NCI-H128 (cell line): ENCODE measurements around the gene ELOF1.

Experiments
- DNase-seq: peaks from one replicate; lab custom pipeline; 2025; ENCODE audit not compliant: unreplicated experiment; lab: John Stamatoyannopoulos, UW

The ELOF1 gene

DNA sequence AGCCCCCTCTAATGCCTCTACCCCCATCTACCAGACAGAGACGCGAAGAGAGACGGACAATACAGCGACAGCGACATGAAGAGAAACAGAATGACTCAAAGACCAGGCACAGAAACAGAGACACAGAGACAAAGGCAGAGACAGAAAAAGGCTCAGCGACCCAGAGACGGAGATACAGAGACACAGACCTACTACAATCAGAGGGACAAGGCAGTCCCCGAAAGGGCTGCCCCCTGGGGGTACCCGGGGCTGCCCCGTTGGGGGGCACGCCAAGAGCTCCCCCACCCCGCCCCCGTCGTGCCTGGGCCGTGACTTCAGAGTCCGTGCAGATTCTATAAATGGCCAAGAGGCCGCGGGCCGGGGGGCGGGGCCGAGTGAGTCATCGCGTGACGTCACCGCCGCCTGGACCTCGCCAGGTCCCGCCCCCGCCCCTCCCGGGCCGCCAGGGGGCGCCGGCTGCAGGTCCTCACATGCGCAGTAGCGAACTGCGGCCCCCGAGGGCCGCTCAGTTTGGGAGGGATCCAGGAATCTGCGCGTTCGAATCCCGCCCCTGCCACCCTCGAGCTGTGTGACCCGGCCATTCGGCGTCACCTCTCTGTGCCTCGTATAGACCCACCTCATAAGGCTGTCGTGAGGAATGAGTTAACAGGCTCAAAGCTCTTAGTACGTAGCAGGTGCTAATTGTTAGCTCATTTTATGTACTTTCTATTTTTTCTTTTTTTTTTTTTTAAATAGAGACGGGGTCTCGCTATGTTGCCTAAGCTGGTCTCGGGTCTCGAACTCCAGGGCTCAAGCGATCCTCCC lies 23.0 kb downstream of the ELOF1 start:
- DNase-seq = peak; percentile 58

DNA sequence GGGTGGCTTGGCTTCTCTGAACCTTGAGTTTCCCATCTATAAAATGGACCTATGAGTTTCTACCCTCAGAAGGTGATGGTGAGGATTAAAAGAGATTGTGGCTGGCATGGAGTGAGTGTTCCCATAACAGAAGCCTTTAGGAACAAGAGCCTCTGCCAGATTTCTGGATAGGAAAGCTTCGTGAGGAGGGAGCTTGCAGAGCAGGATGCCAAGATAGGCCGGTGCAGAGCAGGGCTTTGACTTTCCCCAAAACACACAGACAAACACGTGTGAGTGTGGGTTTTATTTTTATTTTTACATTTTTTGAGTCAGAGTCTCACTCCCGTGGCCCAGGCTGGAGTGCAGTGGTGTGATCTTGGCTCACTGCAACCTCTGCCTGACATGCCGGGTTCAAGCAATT lies 24.1 kb downstream of the ELOF1 start:
- no peak for DNase-seq

DNA sequence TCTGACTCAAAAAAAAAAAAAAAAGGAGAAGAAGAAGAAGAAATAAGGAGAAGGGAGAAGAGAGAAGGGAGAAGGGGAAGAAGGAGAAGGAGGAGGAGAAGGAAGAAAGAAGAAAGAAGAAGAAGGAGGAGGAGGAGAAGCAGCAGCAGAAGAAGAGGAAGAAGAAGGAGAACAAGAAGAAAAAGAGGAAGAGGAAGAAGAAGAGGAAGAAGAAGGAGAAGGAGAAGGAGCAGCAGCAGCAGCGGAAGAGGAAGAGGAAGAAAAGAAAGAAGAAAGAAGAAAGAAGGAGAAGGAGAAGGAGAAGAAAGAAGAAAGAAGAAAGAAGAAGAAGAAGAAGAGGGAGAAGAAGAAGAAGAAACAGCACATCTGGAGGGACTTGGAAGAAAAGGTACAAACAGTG lies 24.5 kb downstream of the ELOF1 start:
- DNase-seq = no peak

DNA sequence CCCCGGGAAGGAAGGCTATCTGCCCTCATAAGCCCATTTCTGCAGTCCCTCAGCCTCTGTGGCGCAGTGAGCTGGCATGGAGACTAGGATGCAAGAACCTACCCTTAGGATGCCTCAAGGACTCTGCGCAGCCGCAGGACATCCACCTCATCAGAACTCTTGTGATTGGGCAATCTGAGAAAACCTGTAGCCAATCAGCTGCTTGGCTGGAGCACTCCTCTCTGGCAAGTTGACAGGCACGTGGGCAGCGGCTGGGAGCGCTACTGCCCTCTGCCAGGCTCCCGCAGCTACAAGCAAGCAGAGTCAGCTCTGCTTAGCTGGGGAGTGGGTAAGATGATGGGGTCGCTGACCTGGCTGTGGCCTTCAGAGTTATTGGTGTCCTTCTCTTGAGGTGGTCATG lies 28.6 kb downstream of the ELOF1 start:
- peak; percentile 67 for DNase-seq

DNA sequence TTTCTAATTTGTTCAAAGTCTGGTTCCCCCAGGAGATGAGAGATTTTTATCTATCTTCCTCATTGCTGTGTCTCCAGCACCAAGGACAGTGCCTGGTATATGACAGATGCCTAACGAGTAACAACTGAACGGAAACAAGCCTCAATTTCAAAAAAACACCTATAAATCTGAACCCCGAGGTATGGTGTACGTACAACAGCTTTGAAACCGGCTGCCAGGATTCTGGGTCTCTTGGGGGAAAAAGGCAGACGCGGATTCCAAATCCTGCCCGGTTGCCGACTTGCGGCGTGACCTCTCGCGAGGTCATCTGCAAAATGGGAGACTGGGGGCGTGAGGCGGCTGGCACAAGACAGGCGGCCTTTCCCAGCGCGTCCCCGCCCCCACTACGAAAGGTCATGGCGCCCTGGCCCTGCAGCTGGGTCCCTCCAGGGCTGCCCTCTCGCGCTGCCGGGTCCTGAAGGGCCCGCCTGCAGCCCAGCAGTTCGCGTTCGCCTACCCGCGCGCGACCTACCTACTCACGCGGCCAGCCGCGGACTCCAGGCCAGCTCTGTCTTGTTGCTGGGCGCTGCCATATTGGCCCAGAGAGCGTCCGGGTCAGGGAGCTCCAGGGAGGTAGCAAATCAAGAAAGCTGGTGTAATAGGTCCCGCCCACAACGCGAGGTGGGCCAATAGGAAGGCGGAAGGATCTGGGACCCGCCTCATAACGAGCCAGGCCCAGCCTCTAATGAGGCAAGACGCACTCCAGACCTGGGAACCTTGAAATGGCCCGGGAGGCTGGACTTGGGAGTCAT lies 30.3 kb downstream of the ELOF1 start, which contains the start of gene ECSIT:
Gene ECSIT, minus strand, starts transcription at position 584 of the 791 bp plus-strand sequence. CDS start 9,964 bp downstream, outside the sequence.
- DNase-seq = peak; percentile 91

DNA sequence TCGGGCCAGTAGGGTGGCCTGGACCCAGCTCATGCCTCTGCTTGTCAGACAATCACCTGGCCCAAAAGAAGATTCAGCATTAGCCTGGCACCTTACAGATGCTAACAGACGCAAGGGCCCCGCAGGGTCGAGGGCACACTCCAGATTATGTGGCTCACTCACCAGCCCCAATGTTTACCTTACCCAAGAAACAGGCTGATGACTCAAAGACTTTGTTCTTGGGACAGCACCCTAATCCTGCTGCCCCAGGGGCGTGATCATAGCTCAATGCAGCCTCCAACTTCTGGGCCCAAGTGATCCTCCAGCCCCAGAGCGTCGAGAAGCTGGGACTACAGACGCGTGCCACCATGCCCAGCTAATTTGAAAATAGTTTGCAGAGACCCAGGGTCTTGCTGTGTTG lies 39.9 kb downstream of the ELOF1 start:
- no peak for DNase-seq

DNA sequence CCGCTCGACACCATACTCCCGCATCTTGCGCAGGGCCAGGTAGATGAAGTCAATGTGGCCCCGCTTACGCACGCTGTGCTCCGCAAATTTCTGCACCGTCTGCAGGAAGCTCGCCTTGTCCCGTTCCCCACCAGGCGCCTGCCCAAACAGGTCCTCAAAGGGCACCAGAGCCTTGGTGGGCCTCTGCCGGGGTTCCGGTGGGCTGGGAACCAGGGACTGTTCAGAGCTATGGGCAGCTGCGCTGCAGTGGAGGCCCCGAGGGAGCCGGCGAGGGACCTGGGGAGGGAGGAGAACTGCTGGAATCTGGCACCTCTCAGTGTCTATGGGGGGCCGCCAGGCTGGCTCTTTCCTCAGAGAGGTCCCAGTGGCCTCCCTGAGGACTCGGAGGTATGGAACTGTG lies 45.1 kb downstream of the ELOF1 start:
- no peak for DNase-seq

DNA sequence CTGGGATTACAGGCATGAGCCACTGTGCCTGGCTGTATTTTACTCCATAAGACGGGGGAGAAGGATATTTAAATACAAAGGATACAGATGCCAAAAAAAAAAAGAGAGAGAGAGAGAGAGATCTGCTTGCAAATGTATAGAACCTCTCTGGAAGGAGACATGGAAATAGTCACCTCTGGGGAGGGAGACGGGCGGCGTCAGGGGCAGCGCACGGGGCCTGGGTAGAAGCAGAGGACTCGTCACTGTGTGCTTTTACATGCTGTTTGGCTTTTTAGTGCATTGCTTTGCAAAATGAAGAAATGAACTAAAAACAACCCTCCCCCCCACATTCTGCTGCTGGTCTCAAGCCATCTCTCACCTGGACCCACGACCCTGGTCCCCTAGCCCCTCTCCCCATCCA lies 48.6 kb downstream of the ELOF1 start:
- DNase-seq = no peak

DNA sequence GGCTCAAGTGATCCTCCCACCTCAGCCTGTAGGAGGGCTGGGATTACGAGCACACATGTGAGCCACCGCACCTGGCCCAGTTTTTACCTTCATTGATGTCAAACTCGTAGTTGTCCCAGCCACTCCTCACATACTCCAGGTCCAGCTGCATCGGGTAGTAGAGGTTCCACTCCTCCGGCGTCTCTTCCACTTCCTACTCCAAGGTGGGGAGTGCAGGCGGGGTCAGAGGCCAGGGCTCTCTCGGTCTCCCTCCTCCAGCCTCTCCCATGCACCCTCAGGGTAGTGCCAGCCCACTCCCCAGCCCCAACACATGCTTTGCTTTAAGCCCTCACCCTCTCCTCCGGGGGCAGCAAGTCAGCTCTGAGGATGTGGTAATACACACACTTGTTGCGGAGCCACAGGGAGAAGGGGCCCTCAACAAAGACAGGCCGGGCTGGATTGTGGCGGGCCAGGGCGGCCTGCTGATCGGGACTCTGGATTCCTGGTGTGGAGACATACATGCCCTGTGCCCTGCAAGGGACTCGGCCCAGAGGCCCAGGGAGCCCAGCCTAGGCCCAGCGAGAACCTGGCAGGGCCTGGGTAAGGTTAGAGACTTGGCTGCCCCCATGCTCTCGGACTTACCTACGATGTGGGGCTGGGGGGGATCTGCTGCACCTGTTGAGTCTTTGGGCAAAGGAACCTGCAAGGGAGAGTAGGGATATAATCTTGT lies 51.5 kb downstream of the ELOF1 start:
- no peak for DNase-seq

DNA sequence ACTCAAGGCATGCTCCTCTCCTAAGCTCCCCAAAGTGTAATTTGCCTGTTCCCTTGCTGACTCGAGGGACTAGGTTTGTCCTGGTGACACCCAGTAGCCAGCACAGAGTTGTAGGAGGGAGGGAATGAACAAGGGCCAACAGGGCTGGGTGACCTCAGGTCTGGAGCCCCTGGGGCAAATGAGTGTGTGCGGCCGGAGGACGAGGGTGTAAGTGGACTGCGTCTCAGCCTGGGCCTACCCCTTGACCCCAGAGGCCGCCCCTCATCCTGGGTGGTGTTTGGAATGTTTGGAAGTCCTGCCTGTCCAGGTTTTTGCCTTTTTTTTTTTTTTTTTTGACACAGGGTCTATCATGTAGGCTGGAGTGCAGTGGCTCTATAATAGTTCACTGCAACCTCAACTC lies 52.1 kb downstream of the ELOF1 start:
- no peak for DNase-seq

DNA sequence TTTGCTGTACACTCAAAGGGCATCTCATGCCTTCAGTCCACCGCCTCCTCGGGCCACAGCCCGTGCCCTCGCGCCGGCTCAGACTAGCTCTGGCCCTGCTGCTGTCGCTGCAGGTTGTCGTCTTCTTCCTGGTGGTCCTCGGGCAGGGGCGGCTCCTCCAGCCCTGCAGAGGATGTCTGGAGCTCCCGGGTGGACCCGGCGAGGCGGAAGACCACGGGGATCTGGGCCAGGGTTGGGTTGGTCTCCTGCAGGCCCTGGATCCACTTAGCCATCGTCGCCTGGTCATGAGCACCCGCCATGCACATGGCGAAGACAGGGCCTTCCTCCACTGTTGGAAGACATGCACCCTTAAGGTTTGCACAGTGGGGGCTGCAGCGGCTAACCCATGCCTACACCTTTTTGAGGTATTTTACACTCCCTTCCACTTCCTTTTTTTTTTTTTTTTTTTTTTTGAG lies 52.9 kb downstream of the ELOF1 start:
- DNase-seq = no peak

DNA sequence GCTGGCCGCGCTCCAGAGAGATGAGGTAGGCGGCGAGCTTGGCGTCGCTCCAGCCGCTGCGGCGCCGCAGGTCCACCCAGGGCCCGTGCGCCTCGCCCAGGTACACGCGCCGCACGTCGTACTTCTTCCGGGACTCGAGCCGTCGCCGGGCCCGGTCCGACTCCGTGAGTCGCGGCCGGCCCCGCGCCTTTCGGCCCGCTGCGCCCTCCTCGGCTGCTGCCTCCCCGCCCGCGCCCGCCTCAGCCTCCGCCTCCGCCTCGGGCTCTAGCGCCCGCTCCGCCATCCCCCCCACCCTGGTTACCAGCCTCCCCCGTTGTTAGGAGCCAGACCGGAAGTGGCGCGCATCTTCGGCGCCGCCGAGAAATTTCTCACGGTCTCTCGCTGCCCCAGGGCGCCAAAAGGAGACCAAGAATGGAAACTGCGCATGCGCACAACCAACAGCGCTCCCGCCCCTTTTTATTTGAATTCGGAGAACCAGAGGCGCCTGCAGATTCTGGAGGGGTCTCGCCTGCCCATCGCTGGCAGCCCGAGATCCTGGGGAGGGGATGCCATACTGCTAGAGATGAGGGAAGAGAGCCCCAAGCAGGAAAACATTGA lies 53.4 kb downstream of the ELOF1 start, which contains the start of gene ZNF653:
Gene ZNF653, minus strand, starts transcription at position 336 of the 597 bp plus-strand sequence. Its CDS starts 53 bp downstream, at position 283.
- DNase-seq = peak; percentile 98

DNA sequence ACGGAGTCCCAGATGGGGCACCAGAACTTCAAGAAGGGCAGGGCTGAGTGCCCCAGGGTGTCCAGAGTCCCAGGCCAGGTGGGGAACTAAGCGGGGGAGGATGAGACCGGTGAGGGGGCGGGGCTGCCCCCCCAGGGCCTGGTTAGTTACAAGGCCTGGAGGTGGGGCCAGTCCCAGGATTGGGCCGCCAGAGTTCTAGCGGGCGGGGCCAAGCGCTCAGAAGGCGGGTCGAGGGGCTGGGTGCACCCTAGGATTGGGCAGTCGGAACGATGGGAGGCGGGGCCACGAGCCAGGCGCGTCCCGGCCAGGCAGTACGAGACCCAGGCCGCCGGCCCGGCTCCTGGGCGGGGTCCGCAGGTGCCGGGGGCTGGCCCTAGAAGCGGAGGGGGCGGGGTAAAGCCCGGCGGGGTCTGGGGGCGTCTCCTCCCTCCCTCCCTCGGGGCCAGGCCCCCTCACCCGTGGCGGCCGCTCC lies 54.0 kb downstream of the ELOF1 start:
- peak; percentile 96 for DNase-seq

DNA sequence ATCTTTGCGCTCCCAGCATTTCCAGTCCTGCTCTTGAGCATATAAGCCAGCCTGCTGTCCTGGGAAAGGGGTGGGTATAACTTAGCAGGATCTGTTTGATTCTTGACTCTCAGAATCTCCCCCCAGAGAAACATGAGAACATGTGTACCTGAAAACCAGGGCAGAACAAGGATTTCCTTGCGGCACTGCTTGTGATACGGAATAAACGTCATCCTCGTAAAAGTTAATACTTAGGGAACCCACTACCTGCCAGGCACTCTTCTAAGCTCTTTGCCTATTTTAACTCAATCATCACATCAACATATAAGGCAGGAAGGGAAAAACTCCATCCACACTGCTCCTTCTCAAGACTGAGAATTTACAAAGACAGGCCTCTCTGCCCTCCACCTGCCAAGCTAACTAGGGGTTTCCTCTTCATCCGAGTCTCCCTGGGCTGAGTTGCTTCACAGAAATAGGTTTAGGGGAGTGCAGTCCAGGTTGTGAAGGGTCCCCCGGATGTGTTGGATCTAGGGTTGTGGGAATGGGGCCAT lies 54.5 kb downstream of the ELOF1 start:
- no peak for DNase-seq
